GM12878 (cell line): ENCODE results near the gene NCS1. TPM values are rescaled to one million over a fixed set of nuclear protein-coding genes. Genes with fewer than 3 reads are reported as not detected.

Source experiments
- ATAC-seq: fragments of 200-7000 bp; cut with Tn5 transposase; 3 replicates; pipeline ENCODE4 v1.9.1; 2020; ENCODE audit warnings: mild to moderate bottlenecking, moderate library complexity
- BruUV-seq: library from RNA; stranded (reverse); fragments of 400-500 nt; replicated peaks from 2 replicates; lab custom pipeline; 2021; lab: Mats Ljungman, UMichigan
- CTCF ChIA-PET: fragments of 300-600 bp; sonication (Branson Sonifier 250); formaldehyde crosslinking; extraction: SDS; loops from one replicate; lab custom pipeline; 2021; ENCODE audit warnings: inconsistent platforms; lab: Yijun Ruan, JAX
- POLR2A ChIA-PET: fragments of 350-600 bp; formaldehyde crosslinking; extraction: SDS; loops from one replicate; lab custom pipeline; 2021; ENCODE audit warnings: inconsistent platforms; lab: Charles Lee
- RAD21 ChIA-PET: fragments of 300-600 bp; sonication (Branson Sonifier 250); formaldehyde crosslinking; loops from one replicate; lab custom pipeline; 2023; ENCODE audit warnings: antibody characterized with exemption; ENCODE audit not compliant: unreplicated experiment; lab: Charles Lee
- SMC1A ChIA-PET: fragments of 300-600 bp; sonication (Branson Sonifier 250); formaldehyde crosslinking; loops from one replicate; lab custom pipeline; 2023; ENCODE audit not compliant: unreplicated experiment, uncharacterized antibody; lab: Charles Lee
- DNase-seq: peaks from one replicate; pipeline ENCODE4 v3.0.0-alpha.2; 2011; ENCODE audit warnings: low read depth, low spot score
- FAIRE-seq: peaks from 3 replicates; lab custom pipeline; 2011; peaks lifted over from hg19 to GRCh38; lab: Jason Lieb, UNC
- H2AFZ ChIP-seq: 2 replicates; pipeline ENCODE4 v1.6.0; 2011; ENCODE audit warnings: low read depth, low read length, control low read depth; ENCODE audit not compliant: control insufficient read depth
- H3K27ac ChIP-seq: 2 replicates; pipeline ENCODE4 v1.5.1; 2011; ENCODE audit warnings: control low read depth; ENCODE audit not compliant: control insufficient read depth, insufficient read depth
- H3K27me3 ChIP-seq, 2 experiments: replicated peaks in 1 of 2; 2 replicates each; pipeline versions ENCODE4 v1.6.0 to v1.6.1; 2011; ENCODE audit warnings: low read length in 1 of 2; ENCODE audit not compliant: control insufficient read depth in 2 of 2, insufficient read depth in 2 of 2
- H3K36me3 ChIP-seq, 2 experiments: 2 replicates each; pipeline ENCODE4 v1.5.1; 2011; ENCODE audit warnings: low read length in 1 of 2; ENCODE audit not compliant: control insufficient read depth in 2 of 2, insufficient read depth in 2 of 2
- H3K4me1 ChIP-seq: 2 replicates; pipeline ENCODE4 v1.6.1; 2011; ENCODE audit warnings: mild to moderate bottlenecking, low read length, moderate library complexity, mixed read lengths; ENCODE audit not compliant: control insufficient read depth, insufficient read depth
- H3K4me2 ChIP-seq: 2 replicates; pipeline ENCODE4 v1.6.0; 2011; ENCODE audit warnings: control low read depth; ENCODE audit not compliant: control insufficient read depth, insufficient read depth
- H3K4me3 ChIP-seq: fragments of 200-600 bp; sonication (generic); 2 replicates; pipeline ENCODE4 v1.5.1; 2016
- H3K79me2 ChIP-seq: 2 replicates; pipeline ENCODE4 v1.6.0; 2011; ENCODE audit warnings: low read length; ENCODE audit not compliant: control insufficient read depth, insufficient read depth
- H3K9ac ChIP-seq: 2 replicates; pipeline ENCODE4 v1.8.0; 2011; ENCODE audit warnings: low read length, control low read depth, mixed read lengths; ENCODE audit not compliant: control insufficient read depth, insufficient read depth
- H3K9me3 ChIP-seq: replicated peaks from 3 replicates; pipeline ENCODE4 v1.5.1; 2011; ENCODE audit warnings: mild to moderate bottlenecking, low read length; ENCODE audit not compliant: control insufficient read depth, insufficient read depth
- H4K20me1 ChIP-seq: 2 replicates; pipeline ENCODE4 v1.6.0; 2011; ENCODE audit not compliant: control insufficient read depth, insufficient read depth
- CBFB ChIP-seq: IDR thresholded peaks from 2 replicates; pipeline ENCODE4 v1.6.1; 2016; ENCODE audit warnings: antibody characterized with exemption, low read depth
- HCFC1 ChIP-seq: fragments of 150-350 bp; IDR thresholded peaks from 2 replicates; pipeline ENCODE4 v1.6.1; 2014; ENCODE audit warnings: low read length
- HDAC2 ChIP-seq: fragments of 200-600 bp; sonication (generic); IDR thresholded peaks from 2 replicates; pipeline ENCODE4 v1.6.1; 2017
- LARP7 ChIP-seq: fragments of 450-650 bp; IDR thresholded peaks from 2 replicates; pipeline ENCODE4 v1.6.1; 2017; ENCODE audit warnings: mild to moderate bottlenecking
- MEF2B ChIP-seq: fragments of 450-650 bp; IDR thresholded peaks from 2 replicates; pipeline ENCODE4 v1.6.1; 2018; ENCODE audit warnings: mild to moderate bottlenecking, moderate library complexity; ENCODE audit not compliant: partially characterized antibody, poor library complexity, severe bottlenecking
- MTA2 ChIP-seq: fragments of 450-650 bp; IDR thresholded peaks from 2 replicates; pipeline ENCODE4 v1.6.1; 2016; ENCODE audit warnings: low read depth, mild to moderate bottlenecking, moderate library complexity
- MYB ChIP-seq: fragments of 150-350 bp; IDR thresholded peaks from 2 replicates; pipeline ENCODE4 v1.6.1; 2014; ENCODE audit warnings: mild to moderate bottlenecking, low read depth, low read length, borderline replicate concordance
- NFIC ChIP-seq: IDR thresholded peaks from 2 replicates; pipeline ENCODE4 v1.6.1; 2012; ENCODE audit warnings: low read depth, mild to moderate bottlenecking, inconsistent platforms, low read length, moderate library complexity
- NFXL1 ChIP-seq: fragments of 450-650 bp; IDR thresholded peaks from 2 replicates; pipeline ENCODE4 v1.6.1; 2017; ENCODE audit warnings: antibody characterized with exemption, mild to moderate bottlenecking, borderline replicate concordance
- RFX5 ChIP-seq: IDR thresholded peaks from 2 replicates; pipeline ENCODE4 v1.6.1; 2011; ENCODE audit warnings: low read depth, low read length, improper control_type of control experiment
- SREBF2 ChIP-seq: IDR thresholded peaks from 2 replicates; pipeline ENCODE4 v1.6.1; 2012; ENCODE audit warnings: mild to moderate bottlenecking, low read length
- TARDBP ChIP-seq: IDR thresholded peaks from 2 replicates; pipeline ENCODE4 v1.6.1; 2016; ENCODE audit warnings: borderline replicate concordance
- ZNF24 ChIP-seq: fragments of 450-650 bp; IDR thresholded peaks from 2 replicates; pipeline ENCODE4 v1.6.1; 2017; ENCODE audit warnings: antibody characterized with exemption, mild to moderate bottlenecking
- ZNF622 ChIP-seq: fragments of 450-650 bp; IDR thresholded peaks from 2 replicates; pipeline ENCODE4 v1.6.1; 2017; ENCODE audit warnings: mild to moderate bottlenecking, inconsistent platforms
- ZZZ3 ChIP-seq: IDR thresholded peaks from 2 replicates; pipeline ENCODE4 v1.6.1; 2011; ENCODE audit warnings: low read depth; ENCODE audit not compliant: control insufficient read depth, insufficient read length
- WGBS: methylation state at CpG from one replicate; pipeline ENCODE4 v1.1.6; 2016; ENCODE audit warnings: low lambda C conversion rate; ENCODE audit not compliant: insufficient replicate concordance, insufficient coverage; ENCODE audit errors: missing lambda C conversion rate; 5-methylcytosine and 5-hydroxymethylcytosine counted together
- in situ Hi-C: fragments of 300-500 bp; cut with MboI; formaldehyde crosslinking; loops from 9 replicates; pipeline ENCODE4 v1.14.3; 2018; ENCODE audit warnings: mixed read lengths
- intact Hi-C: fragments of 100-400 bp; cut with micrococcal nuclease; formaldehyde crosslinking; loops from one replicate; pipeline ENCODE4 v1.14.2; 2022; ENCODE audit not compliant: unreplicated experiment
- polyA plus RNA-seq, 11 experiments: library from polyadenylated mRNA; depleted of rRNA in 4 of 11; unstranded in 6 of 11; stranded (reverse) in 5 of 11; fragments of >200 nt; fragmentation: Nextera tagmentation in 4 of 11; fragmentation: Illumina TruSeq in 1 of 11; extraction: Ambion mirVana in 4 of 11; extraction: Trizol in 1 of 11; gene quantifications; 1 replicate in 1 of 11; 2 replicates in 10 of 11; pipeline versions ENCODE4 v1.2.1 to v1.2.3, GENCODE V29; 2011 to 2016; ENCODE audit warnings: inconsistent platforms in 2 of 11, missing spikeins in 2 of 11, low read depth in 1 of 11
- total RNA-seq, 4 experiments: library from RNA; depleted of rRNA in 3 of 4; stranded (reverse); fragments of >200 nt in 3 of 4; fragmentation: Illumina TruSeq in 1 of 4; extraction: Trizol in 1 of 4; gene quantifications; 2 replicates each; pipeline versions ENCODE4 v1.2.1 to v1.2.3, GENCODE V29; 2013 to 2021
- TF ChIP-seq, protein P1 (sequence below): IDR thresholded peaks from 2 replicates; pipeline ENCODE4 v1.6.1; 2011; ENCODE audit warnings: borderline replicate concordance, low read depth, mild to moderate bottlenecking, moderate library complexity, low read length; ENCODE audit not compliant: insufficient read depth, poor library complexity, severe bottlenecking
- TF ChIP-seq, protein P2 (sequence below): fragments of 150-350 bp; IDR thresholded peaks from 2 replicates; pipeline ENCODE4 v1.6.1; 2016; ENCODE audit warnings: low read depth, low read length

NCS1 gene
- total and polyA plus RNA-seq, 10 of the 15 experiments (the other 5 are each of a cell fraction or from before 2014, with no cell fraction given) = 0.04 to 0.22 (median 0.06) TPM; not detected in 4

DNA sequence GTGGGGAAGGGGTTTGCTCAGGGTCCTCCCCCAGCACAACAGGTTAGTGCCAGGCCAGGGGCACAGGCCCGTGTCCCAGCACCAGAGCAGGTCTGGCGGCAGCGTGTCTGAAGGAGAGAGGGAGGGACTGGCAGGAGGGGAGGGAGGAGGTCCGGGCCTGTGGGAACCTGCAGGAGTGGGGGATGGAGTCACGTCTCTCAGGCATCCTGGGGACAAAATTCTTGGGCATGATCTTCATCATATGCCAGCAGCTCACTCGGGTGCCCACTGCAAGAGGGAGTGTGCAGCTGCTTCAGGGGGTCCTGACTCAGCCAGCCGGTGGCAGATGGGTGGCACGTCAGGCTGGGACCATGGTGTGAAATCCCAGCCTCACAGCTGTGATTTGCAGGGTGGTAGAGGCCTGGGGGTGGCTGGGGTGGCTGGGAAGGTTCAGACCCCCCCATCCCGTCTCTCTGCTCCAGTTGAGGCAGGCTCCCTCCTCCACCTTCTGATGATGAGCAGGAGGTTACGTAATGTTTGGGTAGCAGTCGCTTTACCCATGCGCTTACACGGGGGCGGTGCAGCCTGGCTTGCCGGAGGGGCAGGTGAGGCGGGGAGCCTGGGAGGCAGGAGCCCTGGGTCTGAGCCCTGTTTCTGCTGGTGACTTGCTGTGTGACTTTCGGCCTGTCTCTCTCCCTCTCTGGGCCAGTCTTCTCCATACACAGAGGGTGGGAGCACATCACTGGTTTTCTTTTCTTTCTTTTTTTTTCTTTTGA is 40.5 kb downstream of the NCS1 start (continued):
- TF ChIP-seq NFXL1 = no peak
- TF ChIP-seq, protein P1, sequence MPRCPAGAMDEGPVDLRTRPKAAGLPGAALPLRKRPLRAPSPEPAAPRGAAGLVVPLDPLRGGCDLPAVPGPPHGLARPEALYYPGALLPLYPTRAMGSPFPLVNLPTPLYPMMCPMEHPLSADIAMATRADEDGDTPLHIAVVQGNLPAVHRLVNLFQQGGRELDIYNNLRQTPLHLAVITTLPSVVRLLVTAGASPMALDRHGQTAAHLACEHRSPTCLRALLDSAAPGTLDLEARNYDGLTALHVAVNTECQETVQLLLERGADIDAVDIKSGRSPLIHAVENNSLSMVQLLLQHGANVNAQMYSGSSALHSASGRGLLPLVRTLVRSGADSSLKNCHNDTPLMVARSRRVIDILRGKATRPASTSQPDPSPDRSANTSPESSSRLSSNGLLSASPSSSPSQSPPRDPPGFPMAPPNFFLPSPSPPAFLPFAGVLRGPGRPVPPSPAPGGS = no peak

DNA sequence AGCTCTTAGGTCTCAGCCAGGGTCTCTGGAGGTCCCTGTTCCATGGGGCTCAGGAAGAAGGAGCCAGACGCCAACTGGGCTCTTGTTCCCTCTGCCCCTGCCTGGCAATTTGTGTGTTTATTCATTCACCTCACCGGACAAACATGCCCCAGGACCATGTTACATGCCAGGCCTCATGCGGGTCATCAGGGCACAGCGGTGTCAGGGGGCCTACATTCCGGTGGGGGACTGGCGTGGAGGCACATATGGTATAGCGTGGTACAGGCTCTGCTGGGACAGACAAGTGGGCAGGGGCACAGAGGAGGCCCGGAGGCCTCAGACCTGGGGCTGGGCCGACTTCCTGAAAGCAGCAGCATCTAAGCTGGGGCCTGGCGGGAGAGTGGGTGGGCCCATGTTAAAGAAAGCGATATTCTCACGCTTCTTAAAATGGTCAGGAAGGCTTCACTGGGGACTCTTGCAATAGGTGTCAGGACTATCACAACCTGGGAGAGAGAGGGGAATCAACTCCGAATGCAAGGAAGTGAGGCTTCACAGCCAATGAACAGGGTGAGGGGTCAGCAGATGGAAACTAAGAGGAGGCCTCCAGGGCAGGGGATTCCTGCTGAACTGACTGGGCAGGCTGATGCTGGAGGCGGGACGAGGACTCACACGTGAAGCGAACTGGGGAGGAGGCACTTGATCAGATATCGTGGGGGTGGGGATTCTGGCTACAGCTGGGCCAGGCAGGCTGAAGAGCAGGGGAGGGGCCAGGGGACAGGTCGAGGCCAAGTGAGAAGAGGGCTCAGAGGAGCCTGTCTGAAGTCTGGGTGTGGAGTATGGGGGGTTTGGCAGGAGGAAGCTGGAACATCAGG is 41.9 kb downstream of the NCS1 start:
- Histone ChIP-seq H4K20me1 (no peaks in the 10 kb centered on the region), H2AFZ (no peak overlapping the region), H3K27ac (no peak overlapping the region), H3K79me2 (no peaks in the 10 kb centered on the region), H3K9me3 (no peaks in the 10 kb centered on the region), H3K9ac (no peak overlapping the region), H3K4me3 (no peak overlapping the region), H3K36me3 (no peaks in the 10 kb centered on the region), H3K27me3 (peaks cover 0 to 2% of the 10 kb centered on the region in 2 experiments; a peak in 2 of 4 replicates), H3K4me1 (no peaks in the 10 kb centered on the region), H3K4me2 (no peak overlapping the region)
- ChIA-PET CTCF (no interaction called here), SMC1A (no interaction called here), RAD21 (no interaction called here), POLR2A (interaction anchor here (0.6 kb wide), 1 partner anchor 89 kb away, joined by 3 read pairs; no protein-coding TSS in a partner anchor)
- in situ Hi-C loops = no loop called here
- intact Hi-C loops = no loop called here
- FAIRE-seq (no peak), DNase-seq (no peak), ATAC-seq (no peak)
- WGBS = 49% methylated on average over 19 of the region's 19 CpGs
- BruUV-seq = no TSS peak
- TF ChIP-seq ZNF622 (no peak), ZNF24 (no peak), NFIC (no peak), HDAC2 (no peak), TARDBP (no peak), MYB (no peak), SREBF2 (no peak), CBFB (no peak), ZZZ3 (no peak), RFX5 (no peak), MEF2B (no peak), HCFC1 (no peak), MTA2 (no peak), LARP7 (no peak)
- TF ChIP-seq, protein P2, sequence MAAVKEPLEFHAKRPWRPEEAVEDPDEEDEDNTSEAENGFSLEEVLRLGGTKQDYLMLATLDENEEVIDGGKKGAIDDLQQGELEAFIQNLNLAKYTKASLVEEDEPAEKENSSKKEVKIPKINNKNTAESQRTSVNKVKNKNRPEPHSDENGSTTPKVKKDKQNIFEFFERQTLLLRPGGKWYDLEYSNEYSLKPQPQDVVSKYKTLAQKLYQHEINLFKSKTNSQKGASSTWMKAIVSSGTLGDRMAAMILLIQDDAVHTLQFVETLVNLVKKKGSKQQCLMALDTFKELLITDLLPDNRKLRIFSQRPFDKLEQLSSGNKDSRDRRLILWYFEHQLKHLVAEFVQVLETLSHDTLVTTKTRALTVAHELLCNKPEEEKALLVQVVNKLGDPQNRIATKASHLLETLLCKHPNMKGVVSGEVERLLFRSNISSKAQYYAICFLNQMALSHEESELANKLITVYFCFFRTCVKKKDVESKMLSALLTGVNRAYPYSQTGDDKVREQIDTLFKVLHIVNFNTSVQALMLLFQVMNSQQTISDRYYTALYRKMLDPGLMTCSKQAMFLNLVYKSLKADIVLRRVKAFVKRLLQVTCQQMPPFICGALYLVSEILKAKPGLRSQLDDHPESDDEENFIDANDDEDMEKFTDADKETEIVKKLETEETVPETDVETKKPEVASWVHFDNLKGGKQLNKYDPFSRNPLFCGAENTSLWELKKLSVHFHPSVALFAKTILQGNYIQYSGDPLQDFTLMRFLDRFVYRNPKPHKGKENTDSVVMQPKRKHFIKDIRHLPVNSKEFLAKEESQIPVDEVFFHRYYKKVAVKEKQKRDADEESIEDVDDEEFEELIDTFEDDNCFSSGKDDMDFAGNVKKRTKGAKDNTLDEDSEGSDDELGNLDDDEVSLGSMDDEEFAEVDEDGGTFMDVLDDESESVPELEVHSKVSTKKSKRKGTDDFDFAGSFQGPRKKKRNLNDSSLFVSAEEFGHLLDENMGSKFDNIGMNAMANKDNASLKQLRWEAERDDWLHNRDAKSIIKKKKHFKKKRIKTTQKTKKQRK = no peak
